HT1080 (cell line): ENCODE results near the gene PPFIA4. TPM values are rescaled to one million over a fixed set of nuclear protein-coding genes. Genes with fewer than 3 reads are reported as not detected.
A peak's percentile ranks its signal among the peaks of the same experiment; 100 is the strongest.

Source experiments
- DNase-seq: peaks from one replicate; pipeline ENCODE4 v3.0.0-alpha.2; 2015; ENCODE audit warnings: low read depth
- total RNA-seq: library from RNA; depleted of rRNA; stranded (reverse); fragments of >200 nt; shearing (Covaris generic); gene quantifications from 2 replicates; pipeline ENCODE4 v1.2.3, GENCODE V29; 2014

The PPFIA4 gene
- total RNA-seq, 1 experiment from 2014 or later, result 2.4 TPM

DNA sequence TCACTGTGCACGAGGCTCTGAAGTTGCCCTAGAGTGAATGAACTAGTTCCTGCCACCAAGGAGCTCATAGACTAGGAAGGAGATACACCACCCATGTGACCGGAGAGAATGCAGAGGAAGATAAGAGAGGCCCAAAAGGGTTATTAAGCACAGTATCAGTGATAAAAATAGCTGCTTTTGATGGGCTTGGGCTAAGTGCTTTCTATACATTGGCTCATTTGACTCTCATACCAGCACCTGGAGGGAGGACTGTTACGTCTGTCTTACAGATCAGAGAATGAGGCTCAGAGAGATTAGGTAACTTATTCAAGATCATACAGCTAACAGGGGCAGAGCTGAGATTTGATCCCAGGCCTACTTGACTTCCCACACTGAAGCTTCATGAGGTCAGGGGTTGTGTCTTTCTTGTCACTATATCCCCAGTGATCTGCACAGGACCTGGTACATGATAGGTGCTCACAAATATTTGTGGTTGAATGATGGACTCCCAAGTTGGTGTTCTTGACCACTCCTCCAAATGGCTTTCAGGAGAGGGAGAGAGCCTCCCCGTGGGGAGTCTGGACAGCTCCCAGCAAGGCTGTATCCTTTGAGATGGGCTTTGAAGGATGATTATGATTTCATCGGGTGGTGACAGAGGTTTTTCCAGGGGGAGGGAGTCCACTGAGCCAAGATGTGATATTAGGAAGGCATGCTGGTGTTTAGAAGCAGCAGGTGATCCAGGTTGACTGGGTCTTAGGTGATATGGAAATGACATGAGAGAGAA lies 14.4 kb downstream of the PPFIA4 start:
- no peak for DNase-seq

DNA sequence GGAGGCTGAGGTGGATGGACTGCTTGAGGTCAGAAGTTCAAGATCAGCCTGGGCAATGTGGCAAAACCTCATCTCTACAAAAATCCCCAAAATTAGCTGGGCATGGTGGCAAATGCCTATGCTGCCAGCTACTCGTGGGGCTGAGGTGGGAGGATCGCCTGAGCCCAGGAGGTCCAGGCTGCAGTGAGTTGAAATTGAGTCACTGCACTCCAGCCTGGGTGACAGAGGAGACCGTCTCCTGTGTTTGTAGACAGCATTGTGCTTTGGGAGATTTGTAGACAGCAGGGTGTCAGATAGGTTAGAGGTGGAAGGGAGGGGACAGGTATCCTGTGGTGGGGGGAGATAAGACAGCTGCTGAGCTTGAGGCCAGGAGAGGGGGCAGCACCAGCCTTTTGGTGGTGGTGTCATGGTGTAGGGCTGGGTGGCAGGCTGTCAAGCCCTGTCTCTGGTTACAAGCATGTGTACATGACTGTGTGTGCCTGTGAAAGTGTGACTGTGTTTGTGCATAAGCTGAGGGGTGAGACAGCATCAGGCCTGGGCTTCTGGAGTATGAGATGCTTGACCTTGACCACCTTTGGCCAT lies 15.2 kb downstream of the PPFIA4 start:
- DNase-seq, result peak; percentile 57

DNA sequence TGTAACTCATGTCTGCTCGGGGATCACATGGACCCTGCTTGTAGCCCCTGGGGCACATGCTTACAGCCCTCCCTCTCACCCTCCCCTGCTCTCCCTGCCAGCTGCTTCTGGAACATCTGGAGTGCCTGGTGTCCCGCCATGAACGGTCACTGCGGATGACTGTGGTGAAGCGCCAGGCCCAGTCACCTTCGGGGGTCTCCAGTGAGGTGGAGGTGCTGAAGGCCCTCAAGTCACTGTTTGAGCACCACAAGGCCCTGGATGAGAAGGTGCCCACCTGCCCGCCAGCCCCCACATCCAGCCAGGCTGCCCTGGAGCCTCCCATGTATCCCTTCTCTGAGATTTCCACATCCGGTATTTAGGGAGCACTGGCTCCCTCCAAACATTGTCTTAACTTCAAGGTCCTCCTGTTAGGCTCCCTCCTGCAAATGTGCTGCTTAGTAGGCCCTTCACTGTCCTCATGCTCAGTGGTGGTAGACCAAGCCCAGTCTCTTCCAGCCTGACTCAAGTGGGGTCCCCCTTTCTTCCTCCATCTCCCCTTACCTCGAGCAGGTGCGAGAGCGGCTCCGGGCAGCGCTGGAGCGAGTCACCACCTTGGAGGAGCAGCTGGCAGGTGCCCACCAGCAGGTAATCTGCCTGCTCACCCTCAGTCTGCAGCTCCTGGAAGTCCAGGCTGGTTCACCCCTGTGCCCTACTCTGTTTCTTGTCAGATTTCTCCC lies 17.7 kb downstream of the PPFIA4 start:
- no peak for DNase-seq

DNA sequence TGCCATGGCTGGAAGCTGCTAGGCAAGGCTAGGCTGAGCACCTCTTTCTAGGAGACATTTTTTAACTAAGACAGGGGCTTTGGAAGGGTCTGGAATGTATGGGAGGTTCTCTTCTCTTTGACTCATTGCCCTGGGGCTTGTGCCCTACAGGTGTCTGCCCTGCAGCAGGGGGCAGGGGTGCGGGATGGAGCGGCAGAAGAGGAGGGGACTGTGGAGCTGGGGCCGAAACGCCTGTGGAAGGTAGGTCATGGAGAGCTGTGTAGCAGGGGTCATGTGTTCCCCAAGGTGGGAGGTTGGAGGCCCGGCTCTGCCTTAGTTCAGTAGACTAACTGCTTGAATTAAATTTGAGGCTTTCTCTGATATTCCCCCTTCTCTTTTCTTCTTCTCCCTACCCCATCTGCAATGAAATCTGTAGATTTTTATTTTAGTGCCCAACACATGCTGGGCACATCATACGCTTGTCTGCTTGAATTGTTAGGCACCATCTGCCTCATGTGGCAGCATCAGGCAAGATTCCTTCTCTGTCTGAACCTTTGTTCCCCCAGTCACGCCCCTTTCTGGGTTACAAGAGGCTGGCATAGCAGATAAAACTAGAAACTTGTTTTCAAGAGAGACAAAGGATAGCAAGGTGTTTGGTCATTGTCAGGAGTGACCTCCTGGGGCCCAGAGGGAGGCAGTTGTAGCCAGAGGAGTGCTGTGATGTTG lies 18.4 kb downstream of the PPFIA4 start:
- no peak for DNase-seq

DNA sequence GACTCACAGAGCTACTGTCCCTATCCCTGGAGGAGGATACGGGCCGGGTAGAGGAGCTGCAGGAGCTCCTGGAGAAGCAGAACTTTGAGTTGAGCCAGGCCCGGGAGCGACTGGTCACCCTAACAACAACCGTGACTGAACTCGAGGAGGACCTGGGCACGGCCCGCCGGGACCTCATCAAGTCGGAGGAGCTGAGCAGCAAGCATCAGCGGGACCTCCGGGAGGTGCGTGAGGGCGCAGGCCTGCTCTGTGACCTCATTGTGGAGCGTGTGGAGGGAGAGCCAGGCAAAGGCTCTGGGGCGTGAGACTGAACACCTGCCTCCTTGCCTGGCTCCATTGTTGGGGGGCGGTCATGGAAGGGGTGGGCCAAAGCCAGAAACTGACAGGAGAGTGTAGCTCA lies 19.0 kb downstream of the PPFIA4 start:
- no peak for DNase-seq

DNA sequence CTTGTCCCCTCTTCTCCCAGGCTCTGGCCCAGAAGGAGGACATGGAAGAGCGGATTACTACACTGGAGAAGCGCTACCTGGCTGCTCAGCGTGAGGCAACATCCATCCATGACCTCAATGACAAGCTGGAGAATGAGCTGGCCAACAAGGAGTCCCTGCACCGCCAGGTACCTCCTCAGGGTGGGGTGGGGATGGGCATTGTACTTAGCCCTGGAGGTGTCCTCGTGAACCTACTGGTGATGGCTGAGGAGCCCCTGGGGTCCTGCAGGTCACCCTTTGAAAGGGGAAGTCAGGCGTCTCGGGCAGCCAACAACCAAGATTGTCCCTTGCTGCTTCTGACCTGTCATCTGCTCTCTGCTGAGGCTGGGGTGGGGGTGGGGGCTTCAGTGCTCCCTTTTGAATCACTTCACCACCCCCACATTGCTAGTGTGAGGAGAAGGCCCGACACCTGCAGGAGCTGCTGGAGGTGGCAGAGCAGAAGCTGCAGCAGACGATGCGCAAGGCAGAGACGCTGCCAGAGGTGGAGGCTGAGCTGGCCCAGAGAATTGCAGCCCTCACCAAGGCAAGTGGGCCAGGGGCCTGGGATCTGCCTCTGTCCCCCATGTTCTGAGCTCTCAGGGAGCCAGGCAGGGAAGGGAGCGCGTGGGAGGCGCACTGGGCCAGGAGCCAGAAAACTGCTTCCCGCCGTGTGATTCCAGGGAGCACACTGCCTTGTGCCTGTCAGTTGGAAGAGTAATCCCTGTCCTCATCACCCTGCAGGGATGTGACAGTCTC lies 19.7 kb downstream of the PPFIA4 start:
- peak; percentile 40 for DNase-seq

DNA sequence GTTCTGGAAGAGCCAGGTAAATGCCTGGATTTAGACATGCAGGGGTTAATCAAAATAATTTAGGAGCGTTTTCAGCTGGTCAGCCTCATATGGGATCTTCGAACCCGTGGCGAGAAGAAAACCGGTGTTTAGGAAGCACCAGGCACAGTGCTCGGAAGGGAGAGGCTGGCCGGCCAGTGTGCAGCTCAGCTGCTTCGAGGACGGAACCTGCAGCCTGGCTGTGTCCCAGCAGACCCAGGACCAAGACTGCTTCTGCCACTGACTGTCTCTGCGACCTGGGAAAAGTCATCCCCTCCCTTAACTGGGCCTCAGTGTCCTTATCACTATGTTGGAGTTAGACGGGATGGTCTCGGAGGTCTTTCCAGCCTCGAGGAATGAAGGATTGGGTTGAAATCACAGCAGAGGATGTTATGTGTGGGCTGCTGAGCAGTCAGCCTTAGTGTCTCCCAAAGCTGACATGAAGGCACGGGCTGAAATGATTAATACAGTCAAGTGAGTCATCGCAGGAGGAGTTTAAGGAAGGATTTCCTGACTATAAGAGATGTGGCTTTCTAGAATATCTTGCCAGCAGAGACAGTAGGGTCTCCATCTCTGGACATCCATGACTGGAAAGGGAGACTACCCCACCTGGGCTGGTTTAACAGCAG lies 20.8 kb downstream of the PPFIA4 start:
- DNase-seq, result peak; percentile 86

DNA sequence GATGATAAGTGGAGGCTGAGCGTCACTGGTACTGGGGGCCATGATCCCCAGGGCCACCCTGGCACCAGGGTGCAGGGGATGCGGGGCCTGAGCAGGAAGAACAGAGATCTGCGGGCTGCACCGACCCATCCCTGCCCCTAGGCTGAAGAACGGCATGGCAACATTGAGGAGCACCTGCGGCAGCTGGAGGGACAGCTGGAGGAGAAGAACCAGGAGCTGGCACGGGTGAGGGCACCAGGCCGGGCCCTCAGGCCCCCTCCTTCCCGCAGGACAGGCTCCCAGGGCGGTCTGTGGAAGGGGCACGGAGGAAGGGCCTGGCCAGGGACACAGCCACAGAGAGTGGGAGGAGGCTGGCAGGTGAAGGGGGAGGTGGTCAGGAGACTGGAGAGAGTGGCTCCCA lies 21.8 kb downstream of the PPFIA4 start:
- no peak for DNase-seq

DNA sequence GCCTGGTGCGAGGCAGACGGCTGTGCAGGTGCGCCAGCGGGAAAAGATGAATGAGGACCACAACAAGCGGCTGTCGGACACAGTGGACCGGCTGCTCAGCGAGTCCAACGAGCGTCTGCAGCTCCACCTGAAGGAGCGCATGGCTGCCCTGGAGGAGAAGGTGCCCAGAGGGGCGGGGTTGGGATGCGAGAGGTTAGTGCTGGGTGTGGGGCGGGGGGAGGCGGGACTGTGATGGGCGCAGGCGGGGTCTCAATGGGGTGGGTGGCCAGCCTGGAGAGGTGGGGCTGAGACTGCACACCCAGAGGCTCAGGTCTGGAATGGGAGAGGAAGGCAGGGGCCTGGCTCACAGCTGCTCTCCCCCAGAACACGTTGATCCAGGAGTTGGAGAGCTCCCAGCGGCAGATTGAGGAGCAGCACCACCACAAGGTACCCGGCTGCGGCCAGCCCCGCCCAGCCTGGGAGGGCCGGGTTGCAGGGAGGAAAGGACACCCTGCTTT lies 22.3 kb downstream of the PPFIA4 start:
- DNase-seq, result no peak

DNA sequence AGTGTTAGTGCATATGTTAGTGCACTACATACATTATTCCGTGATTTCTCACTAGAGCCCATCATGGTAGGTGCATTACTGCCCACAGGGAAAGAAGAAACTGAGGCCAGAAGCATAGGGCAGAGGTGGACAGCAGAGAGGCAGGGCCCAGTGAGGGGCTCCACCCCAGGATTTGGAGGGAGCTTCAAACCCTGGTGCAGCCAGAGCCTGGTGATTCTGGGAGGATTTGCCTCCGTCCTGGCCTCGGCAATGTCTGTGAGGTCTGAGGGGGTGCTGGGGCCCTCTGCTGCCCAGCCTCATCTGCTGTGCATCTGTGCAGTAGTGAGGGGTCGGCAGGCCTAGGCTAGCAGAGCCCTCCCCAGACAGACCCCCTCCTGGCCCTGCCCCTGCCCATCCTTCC lies 22.8 kb downstream of the PPFIA4 start:
- no peak for DNase-seq

DNA sequence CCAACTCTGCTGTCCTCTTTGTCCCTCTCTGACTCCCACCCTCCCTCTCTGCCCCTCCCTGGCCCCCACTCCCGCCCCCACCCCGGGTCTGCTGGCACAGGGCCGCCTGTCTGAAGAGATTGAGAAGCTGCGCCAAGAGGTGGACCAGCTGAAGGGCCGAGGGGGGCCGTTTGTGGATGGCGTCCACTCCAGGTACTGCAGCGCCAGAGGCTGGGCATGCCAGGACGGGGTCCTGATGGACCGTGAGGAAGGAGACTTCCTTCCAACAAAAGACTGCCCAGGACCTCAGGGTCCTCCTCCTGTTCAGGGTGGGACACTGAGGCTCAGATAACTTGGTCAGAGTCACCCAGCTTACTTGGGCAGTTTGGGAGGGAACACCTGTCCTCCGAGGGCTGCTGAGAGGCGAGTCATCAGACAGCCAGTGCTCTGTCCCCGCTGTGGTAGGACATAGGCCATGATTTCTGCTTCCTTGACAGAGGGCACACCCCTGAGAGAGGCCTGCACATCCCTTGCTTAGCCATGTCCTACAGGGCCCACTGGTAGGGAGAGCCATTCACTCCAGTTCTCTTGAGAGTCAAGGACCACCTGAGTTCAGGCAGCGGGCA lies 23.4 kb downstream of the PPFIA4 start:
- DNase-seq, result no peak

DNA sequence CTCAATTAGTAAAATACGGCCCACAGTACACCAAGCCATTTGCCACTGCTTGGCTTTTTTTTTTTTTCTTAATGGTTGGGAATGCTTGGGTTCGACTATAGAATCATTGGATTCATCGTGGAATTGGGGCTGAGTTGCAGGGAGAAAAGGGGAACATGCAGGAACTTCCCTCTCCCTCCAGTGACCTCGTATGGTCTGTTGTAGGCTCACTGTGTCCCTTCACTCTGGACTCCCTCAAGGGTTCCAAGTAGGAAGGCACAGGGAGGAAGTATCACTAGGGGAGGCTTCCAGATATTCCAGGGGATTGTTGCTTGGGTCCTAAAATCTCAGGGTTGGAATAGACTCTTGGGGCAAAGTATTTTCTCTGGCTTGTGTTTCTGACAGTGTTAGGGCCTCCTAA lies 24.5 kb downstream of the PPFIA4 start:
- no peak for DNase-seq

DNA sequence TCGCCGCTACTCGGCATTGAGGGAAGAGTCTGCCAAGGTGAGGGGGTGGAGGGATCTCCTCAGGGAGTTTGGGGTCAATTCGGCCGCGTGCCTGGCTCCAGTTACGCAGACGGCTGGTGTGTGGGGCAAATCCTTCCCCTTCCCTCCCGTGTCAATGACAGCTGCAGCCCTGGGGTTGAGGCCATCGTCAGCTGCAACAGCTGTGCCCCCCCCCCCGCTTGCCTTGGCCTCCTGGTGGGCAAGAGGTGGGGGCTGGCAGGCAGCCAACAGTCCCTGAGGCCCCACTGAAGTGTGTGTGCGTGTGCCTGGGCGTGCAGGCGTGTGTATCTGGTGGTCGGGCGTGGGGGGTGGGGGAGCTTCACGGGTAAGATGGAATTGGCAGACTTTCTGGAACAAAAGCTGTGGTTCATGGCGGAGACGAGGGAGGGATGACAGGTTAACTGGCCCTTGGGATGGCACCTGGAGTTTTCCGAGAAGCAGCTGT lies 25.6 kb downstream of the PPFIA4 start:
- DNase-seq, result no peak

DNA sequence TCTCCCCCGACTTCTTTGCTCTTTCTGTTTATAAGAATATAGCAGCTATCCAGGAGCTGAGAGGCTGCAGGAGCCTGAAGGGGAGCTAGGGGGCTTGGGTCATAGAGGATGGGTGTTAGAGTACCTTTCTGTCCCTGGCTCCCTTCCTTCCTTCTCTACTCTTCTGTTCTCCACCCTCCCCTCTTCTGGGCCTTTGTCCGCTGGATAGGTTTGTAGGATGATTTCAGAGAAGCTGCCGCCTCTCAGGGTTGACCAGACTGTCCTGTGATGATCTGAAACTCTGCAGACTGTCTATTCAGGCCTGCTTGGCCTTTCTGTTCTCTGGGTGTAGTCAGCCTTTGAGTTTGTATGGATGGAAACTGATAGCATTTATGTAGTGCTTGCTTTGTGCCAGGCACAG lies 26.3 kb downstream of the PPFIA4 start:
- no peak for DNase-seq

DNA sequence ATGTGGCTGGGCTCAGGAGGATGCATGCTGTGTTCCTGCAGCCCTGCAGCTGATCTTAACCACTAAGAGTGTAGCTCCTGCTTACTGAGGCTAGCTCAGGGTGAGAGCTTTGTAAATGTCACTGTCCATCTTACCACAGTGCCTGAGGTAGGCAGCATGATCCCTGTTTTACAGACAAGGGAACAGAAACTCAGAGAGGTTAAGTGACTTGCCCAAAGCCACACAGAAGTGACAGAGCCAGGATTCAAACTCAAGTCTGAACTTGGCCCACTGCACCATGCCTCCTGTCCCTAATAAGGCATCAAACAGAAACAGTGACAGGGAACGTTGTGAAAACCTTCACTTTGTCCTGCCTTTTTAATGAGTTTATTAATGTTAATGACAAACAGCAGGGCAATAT lies 27.9 kb downstream of the PPFIA4 start:
- no peak for DNase-seq

DNA sequence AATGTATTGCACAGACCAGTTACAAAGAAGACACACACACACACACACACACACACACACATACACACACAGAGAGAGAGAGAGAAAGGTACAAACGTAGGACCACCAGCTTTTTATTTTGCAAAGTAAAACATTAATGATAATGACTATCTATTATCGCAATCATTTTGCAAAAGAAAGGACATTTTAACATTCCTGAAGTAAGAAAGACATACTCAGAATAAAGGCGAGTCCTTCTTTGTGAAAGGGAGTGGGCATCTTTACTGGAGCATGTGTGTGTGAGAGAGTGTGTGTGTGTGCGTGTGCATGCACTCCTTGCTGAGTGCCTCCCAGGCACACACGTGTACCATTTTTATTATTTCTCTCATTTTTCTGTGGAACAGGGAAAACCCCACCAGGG lies 28.4 kb downstream of the PPFIA4 start:
- DNase-seq, result no peak

DNA sequence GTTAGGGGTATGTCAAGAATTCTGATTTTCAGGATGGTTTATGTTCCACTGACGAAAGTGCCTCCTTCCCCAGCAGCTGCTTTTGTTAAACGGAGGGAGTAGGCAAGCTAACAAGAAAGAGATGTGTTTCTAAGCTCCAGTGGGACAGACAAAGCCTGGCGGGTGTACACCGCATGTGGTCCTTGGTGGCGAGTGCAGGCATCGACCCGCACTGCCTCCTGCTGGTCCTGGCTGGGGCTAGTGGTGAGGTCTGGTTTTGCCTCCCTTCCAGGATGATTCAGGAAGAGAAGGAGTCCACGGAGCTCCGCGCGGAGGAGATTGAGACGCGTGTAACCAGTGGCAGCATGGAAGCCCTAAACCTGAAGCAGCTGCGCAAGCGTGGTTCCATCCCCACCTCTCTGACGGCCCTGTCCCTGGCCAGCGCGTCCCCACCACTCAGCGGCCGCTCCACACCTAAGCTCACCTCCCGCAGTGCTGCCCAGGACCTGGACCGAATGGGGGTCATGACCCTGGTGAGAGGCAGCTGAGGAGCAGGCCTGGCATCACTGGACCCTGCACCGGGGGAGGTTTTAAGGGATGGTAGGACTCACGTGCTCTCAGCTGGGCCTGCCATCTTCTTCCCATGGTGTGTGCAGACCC lies 29.0 kb downstream of the PPFIA4 start:
- DNase-seq, result peak; percentile 7

DNA sequence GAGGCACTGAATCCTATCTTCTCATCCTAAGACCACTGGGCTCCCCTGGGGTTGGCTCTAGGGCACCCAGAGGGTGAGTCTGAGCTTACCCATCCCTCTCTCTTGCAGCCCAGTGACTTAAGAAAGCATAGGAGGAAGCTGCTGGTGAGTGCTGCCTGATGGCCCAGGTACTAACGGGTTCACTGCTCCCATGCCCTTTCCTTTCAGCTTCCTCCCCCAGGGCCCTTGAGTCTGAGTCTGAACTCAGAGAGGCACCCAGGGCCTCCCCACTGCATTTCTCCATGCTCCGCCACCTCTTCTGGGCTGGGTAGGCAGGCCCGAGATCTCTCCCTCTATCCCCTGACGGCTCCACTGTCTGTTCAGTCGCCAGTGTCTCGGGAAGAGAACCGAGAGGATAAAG lies 29.7 kb downstream of the PPFIA4 start:
- DNase-seq, result no peak

DNA sequence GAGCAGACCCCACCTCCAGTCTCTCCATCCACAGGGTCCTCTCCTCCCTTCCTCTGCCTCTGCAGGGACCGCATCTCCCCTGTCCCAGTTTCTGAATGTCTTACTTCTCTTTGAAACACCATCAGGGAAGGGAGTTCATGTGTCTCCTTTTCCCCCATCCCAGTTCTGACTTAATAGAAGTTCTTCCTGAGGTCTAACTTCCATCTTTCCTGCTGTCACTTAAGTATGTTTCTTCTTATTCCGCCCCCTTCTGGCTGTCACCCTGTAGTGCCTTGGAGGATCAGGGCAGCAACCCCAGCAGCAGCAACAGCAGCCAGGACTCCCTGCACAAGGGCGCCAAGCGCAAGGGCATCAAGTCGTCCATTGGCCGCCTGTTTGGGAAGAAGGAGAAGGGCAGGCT lies 30.2 kb downstream of the PPFIA4 start:
- no peak for DNase-seq
